B cell (primary cell): Measurements from ENCODE around the gene USP44. TPM values are rescaled to one million over a fixed set of nuclear protein-coding genes. Genes with fewer than 3 reads are reported as not detected.

Source experiments
- ATAC-seq: fragments of 200-7000 bp; cut with Tn5 transposase; one replicate; pipeline ENCODE4 v1.10.0; 2021; ENCODE audit warnings: low read depth, mild to moderate bottlenecking, moderate number of reproducible peaks, moderate library complexity
- CTCF ChIA-PET: fragments of 350-600 bp; sonication (Branson Sonifier 250); formaldehyde crosslinking; loops from one replicate; lab custom pipeline; 2021; ENCODE audit warnings: antibody characterized with exemption, inconsistent platforms; lab: Charles Lee
- POLR2A ChIA-PET: fragments of 350-600 bp; sonication (Branson Sonifier 250); formaldehyde crosslinking; loops from one replicate; lab custom pipeline; 2021; ENCODE audit warnings: antibody characterized with exemption; lab: Charles Lee
- DNase-seq: peaks from one replicate; pipeline ENCODE4 v3.0.0; 2013
- H2AFZ ChIP-seq: 2 replicates; pipeline ENCODE4 v1.6.1; 2012; ENCODE audit warnings: mild to moderate bottlenecking, low read depth, low read length; ENCODE audit not compliant: insufficient read depth, poor library complexity, severe bottlenecking
- H3K27ac ChIP-seq, 2 donors: 1 replicate in 1 of 2; 2 replicates in 1 of 2; pipeline ENCODE4 v1.5.1; 2012 to 2013; ENCODE audit warnings: low read length in 2 of 2, mild to moderate bottlenecking in 2 of 2, moderate library complexity in 1 of 2
- H3K27me3 ChIP-seq, 4 experiments: fragments of 200-600 bp in 1 of 4; sonication (generic) in 1 of 4; replicated peaks in 1 of 4; 1 replicate in 2 of 4; 2 replicates in 2 of 4; pipeline versions ENCODE4 v1.6.1 to v1.7.0; 2013 to 2016; ENCODE audit warnings: low read length in 3 of 4, mild to moderate bottlenecking in 2 of 4, mixed read lengths in 1 of 4, moderate library complexity in 1 of 4; ENCODE audit not compliant: insufficient read depth in 4 of 4, control insufficient read depth in 3 of 4; ENCODE audit errors: control extremely low read depth in 1 of 4
- H3K36me3 ChIP-seq, 2 experiments: replicated peaks in 1 of 2; 1 replicate in 1 of 2; 2 replicates in 1 of 2; pipeline versions ENCODE4 v1.6.1 to v1.7.1; 2013; ENCODE audit warnings: low read length in 1 of 2; ENCODE audit not compliant: insufficient read depth in 2 of 2, control insufficient read depth in 1 of 2; ENCODE audit errors: control extremely low read depth in 1 of 2, extremely low read depth in 1 of 2
- H3K4me1 ChIP-seq, 2 donors: fragments of 200-600 bp in 1 of 2; sonication (generic) in 1 of 2; 1 replicate in 1 of 2; 2 replicates in 1 of 2; pipeline versions ENCODE4 v1.5.1 to v1.6.1; 2013 to 2017; ENCODE audit warnings: low read length in 2 of 2; ENCODE audit not compliant: control insufficient read depth in 2 of 2, insufficient read depth in 2 of 2
- H3K4me2 ChIP-seq: replicated peaks from 2 replicates; pipeline ENCODE3; 2012; ENCODE audit warnings: mild to moderate bottlenecking, low read depth, low read length; ENCODE audit not compliant: poor library complexity, severe bottlenecking
- H3K4me3 ChIP-seq, 5 experiments: fragments of 200-600 bp in 1 of 5; sonication (generic) in 1 of 5; 1 replicate in 3 of 5; 2 replicates in 2 of 5; pipeline versions ENCODE4 v1.5.1 to v1.7.0; 2011 to 2016; ENCODE audit warnings: low read length in 4 of 5, mild to moderate bottlenecking in 4 of 5, low read depth in 2 of 5, control low read depth in 1 of 5, moderate library complexity in 1 of 5; ENCODE audit not compliant: insufficient read depth in 1 of 5; ENCODE audit errors: control extremely low read depth in 1 of 5, extremely low read depth in 1 of 5
- H3K79me2 ChIP-seq: fragments of 200-600 bp; sonication (generic); one replicate; pipeline ENCODE4 v1.6.0; 2016; ENCODE audit warnings: low read length; ENCODE audit not compliant: control insufficient read depth, insufficient read depth
- H3K9ac ChIP-seq: fragments of 200-600 bp; sonication (generic); 2 replicates; pipeline ENCODE4 v1.6.1; 2017; ENCODE audit warnings: mild to moderate bottlenecking, low read length, moderate library complexity
- H3K9me3 ChIP-seq, 3 donors: one replicate each; pipeline versions ENCODE4 v1.6.1 to v1.7.1; 2013; ENCODE audit warnings: low read length in 2 of 3; ENCODE audit not compliant: control insufficient read depth in 2 of 3, insufficient read depth in 1 of 3; ENCODE audit errors: control extremely low read depth in 1 of 3
- H4K20me1 ChIP-seq: 2 replicates; pipeline ENCODE4 v1.6.0; 2012; ENCODE audit warnings: mild to moderate bottlenecking, low read length; ENCODE audit not compliant: insufficient read depth, control insufficient read depth, poor library complexity, severe bottlenecking
- H3K27ac Mint-ChIP-seq: one replicate; pipeline ENCODE4 v1.8.0; 2021; ENCODE audit warnings: mixed read lengths
- H3K27me3 Mint-ChIP-seq: one replicate; pipeline ENCODE4 v1.8.0; 2021; ENCODE audit warnings: mixed read lengths
- H3K4me1 Mint-ChIP-seq: one replicate; pipeline ENCODE4 v1.8.0; 2021; ENCODE audit warnings: mixed read lengths
- H3K4me3 Mint-ChIP-seq: one replicate; pipeline ENCODE4 v1.8.0; 2021; ENCODE audit warnings: mixed read lengths
- H3K9me3 Mint-ChIP-seq: one replicate; pipeline ENCODE4 v1.8.0; 2022; ENCODE audit warnings: mixed read lengths; ENCODE audit not compliant: insufficient read depth
- CTCF ChIP-seq: fragments of 200-600 bp; IDR thresholded peaks from one replicate; pipeline ENCODE4 v1.8.0; 2022; ENCODE audit warnings: antibody characterized with exemption, mild to moderate bottlenecking
- EZH2 ChIP-seq: IDR thresholded peaks from 2 replicates; pipeline ENCODE4 v1.6.1; 2012; ENCODE audit warnings: borderline replicate concordance, low read depth, mild to moderate bottlenecking, moderate library complexity, low read length; ENCODE audit not compliant: insufficient read depth, poor library complexity, severe bottlenecking
- WGBS: methylation state at CpG from one replicate; pipeline ENCODE4 v1.1.5; 2013; ENCODE audit warnings: missing lambda C conversion rate; ENCODE audit not compliant: insufficient coverage; 5-methylcytosine and 5-hydroxymethylcytosine counted together
- intact Hi-C: fragments of 100-400 bp; cut with micrococcal nuclease; formaldehyde crosslinking; loops from one replicate; pipeline ENCODE4 v1.10.0; 2022
- polyA plus RNA-seq: library from polyadenylated mRNA; depleted of rRNA; stranded (reverse); fragments of >200 nt; gene quantifications from 2 replicates; pipeline ENCODE4 v1.2.3, GENCODE V29; 2012
- total RNA-seq, 2 donors: library from RNA; stranded (reverse); fragments of 120-200 nt in 1 of 2; gene quantifications; 1 replicate in 1 of 2; 2 replicates in 1 of 2; pipeline versions ENCODE4 v1.2.3 to v1.2.4, GENCODE V29; 2013 to 2022

USP44 gene
- total and polyA plus RNA-seq, 2 donors (not counting 1 experiment from before 2014, with no cell fraction given), result 2.5 to 7.1 TPM

GRCh38 chr12:95543305-95543704, 8.0 kb downstream of the USP44 start:
- H3K4me2 ChIP-seq, result no peak overlapping the region
- TF ChIP-seq CTCF, result no peak
- no peak for TF ChIP-seq EZH2
- no peaks in the 10 kb centered on the region for H3K9me3 Mint-ChIP-seq
- ATAC-seq (no peak), DNase-seq (no peak)
- H3K27me3 ChIP-seq, result no peaks in the 10 kb centered on the region
- H2AFZ ChIP-seq, result no peak overlapping the region
- WGBS, result no CpG with 5 or more reads among the region's 7 CpGs
- peaks cover 15% of the 10 kb centered on the region for H3K4me1 Mint-ChIP-seq
- H3K27me3 Mint-ChIP-seq, result peaks cover 6% of the 10 kb centered on the region
- no peak overlapping the region for H3K4me3 Mint-ChIP-seq
- no peak overlapping the region for H3K27ac Mint-ChIP-seq
- H3K9ac ChIP-seq, result no peak overlapping the region
- CTCF ChIA-PET, result interaction anchor here (0.7 kb wide), 2 partner anchors 9 to 335 kb away, joined by 4 to 5 read pairs; no protein-coding TSS in a partner anchor
- H4K20me1 ChIP-seq, result no peaks in the 10 kb centered on the region
- H3K27ac ChIP-seq, result no peak overlapping the region
- no peak overlapping the region for H3K4me3 ChIP-seq
- no peaks in the 10 kb centered on the region for H3K79me2 ChIP-seq
- POLR2A ChIA-PET, result no interaction called here
- intact Hi-C loops, result loop anchor here (10.0 kb wide), 1 partner anchor 311 kb away; the partner anchor contains the start of gene SNRPF
- H3K9me3 ChIP-seq, result peaks cover 0 to 1% (median 0%) of the 10 kb centered on the region in 3 donors
- H3K4me1 ChIP-seq, result peaks cover 5 to 7% of the 10 kb centered on the region in 2 donors
- H3K36me3 ChIP-seq, result no peaks in the 10 kb centered on the region

DNA sequence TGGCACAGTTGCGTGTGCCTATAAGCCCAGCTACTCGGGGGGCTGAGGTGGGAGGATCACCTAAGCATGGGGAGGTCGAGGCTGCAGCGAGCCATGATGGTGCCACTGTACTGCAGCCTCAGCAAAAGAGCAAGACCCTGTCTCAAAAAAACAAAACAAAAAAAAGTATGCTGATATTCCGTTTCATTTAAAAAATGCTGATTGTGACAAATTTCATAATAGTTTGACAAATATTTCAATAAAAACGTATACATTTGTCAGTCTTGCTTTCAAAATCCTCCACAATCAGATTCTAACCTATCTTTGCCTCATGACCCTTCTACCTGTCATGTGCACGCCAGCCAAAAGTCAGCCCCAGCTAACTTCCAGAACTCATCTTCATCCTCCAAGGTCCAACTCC, 9.8 kb downstream of the USP44 start:
- Histone ChIP-seq H3K9ac (no peak overlapping the region), H3K4me3 (no peak overlapping the region), H2AFZ (no peak overlapping the region), H3K79me2 (no peaks in the 10 kb centered on the region), H3K27me3 (no peaks in the 10 kb centered on the region), H3K36me3 (no peaks in the 10 kb centered on the region), H3K4me2 (no peak overlapping the region), H3K27ac (no peak overlapping the region), H4K20me1 (no peaks in the 10 kb centered on the region), H3K4me1 (no peaks in the 10 kb centered on the region), H3K9me3 (peaks cover 0 to 1% (median 0%) of the 10 kb centered on the region in 3 donors)
- POLR2A ChIA-PET, result interaction anchor here (0.7 kb wide), 1 partner anchor 721 kb away, joined by 8 read pairs; no protein-coding TSS in a partner anchor
- CTCF ChIA-PET, result no interaction called here
- Mint-ChIP-seq H3K4me1 (peaks cover 1% of the 10 kb centered on the region), H3K27ac (no peak overlapping the region), H3K4me3 (no peak overlapping the region), H3K9me3 (no peaks in the 10 kb centered on the region), H3K27me3 (no peaks in the 10 kb centered on the region)
- 97% methylated on average over 6 of the region's 7 CpGs for whole genome bisulfite sequencing
- ATAC-seq, result no peak
- TF ChIP-seq CTCF (no peak), EZH2 (no peak)
- no peak for DNase-seq
- intact Hi-C loops, result loop anchor here (10.0 kb wide), 1 partner anchor 313 kb away; the partner anchor contains the start of gene SNRPF
